A549 (cell line): ENCODE data around the gene GNA12. TPM values are rescaled to one million over a fixed set of nuclear protein-coding genes. Genes with fewer than 3 reads are reported as not detected.
A peak's percentile ranks its signal among the peaks of the same experiment; 100 is the strongest.

Source experiments
- ATAC-seq, 2 experiments: fragments of 200-7000 bp in 1 of 2; fragments of >200 bp in 1 of 2; cut with Nextera tagmentation in 1 of 2; cut with Tn5 transposase in 1 of 2; 3 replicates each; pipeline versions ENCODE4 v1.8.0 to v1.9.1; 2018 to 2020; ENCODE audit warnings: mild to moderate bottlenecking in 1 of 2, moderate library complexity in 1 of 2
- CTCF ChIA-PET: fragments of 300-600 bp; sonication (Branson Sonifier 250); formaldehyde crosslinking; extraction: SDS; loops from one replicate; lab custom pipeline; 2021; ENCODE audit warnings: antibody characterized with exemption, inconsistent platforms; lab: Yijun Ruan, JAX
- POLR2A ChIA-PET: fragments of 350-600 bp; formaldehyde crosslinking; extraction: SDS; loops from one replicate; lab custom pipeline; 2021; ENCODE audit warnings: antibody characterized with exemption, inconsistent platforms; lab: Yijun Ruan, JAX
- DNase-seq, 2 experiments: peaks; one replicate each; pipeline versions ENCODE4 v3.0.0 to v3.0.0-alpha.2; 2011 to 2016; ENCODE audit warnings: low read depth in 1 of 2, low spot score in 1 of 2
- FAIRE-seq: peaks from 2 replicates; lab custom pipeline; 2011; peaks lifted over from hg19 to GRCh38; lab: Jason Lieb, UNC
- H3K27ac ChIP-seq, 2 experiments: fragments of >200 bp; sonication (Bioruptor Twin); formaldehyde crosslinking; 3 replicates each; pipeline ENCODE4 v1.5.1; 2016 to 2017
- H3K4me1 ChIP-seq: fragments of >200 bp; sonication (Bioruptor Twin); formaldehyde crosslinking; 3 replicates; pipeline ENCODE4 v1.6.1; 2016
- H3K4me2 ChIP-seq: fragments of >200 bp; sonication (Bioruptor Twin); formaldehyde crosslinking; 3 replicates; pipeline ENCODE4 v1.6.1; 2016
- H3K4me3 ChIP-seq: fragments of >200 bp; sonication (Bioruptor Twin); formaldehyde crosslinking; 3 replicates; pipeline ENCODE4 v1.5.1; 2016
- H3K9me3 ChIP-seq: fragments of >200 bp; sonication (Bioruptor Twin); formaldehyde crosslinking; 3 replicates; pipeline ENCODE4 v1.6.1; 2016
- CBX2 ChIP-seq: fragments of 200-600 bp; sonication (generic); IDR thresholded peaks from 2 replicates; pipeline ENCODE4 v1.6.1; 2016; ENCODE audit warnings: low read depth, mild to moderate bottlenecking, borderline replicate concordance
- CBX8 ChIP-seq: fragments of 200-600 bp; sonication (generic); IDR thresholded peaks from 2 replicates; pipeline ENCODE4 v1.6.1; 2016
- CHD4 ChIP-seq: fragments of 200-600 bp; sonication (generic); IDR thresholded peaks from 2 replicates; pipeline ENCODE4 v1.6.1; 2016; ENCODE audit warnings: antibody characterized with exemption, mild to moderate bottlenecking, borderline replicate concordance
- EHMT2 ChIP-seq: fragments of 200-600 bp; sonication (generic); IDR thresholded peaks from 2 replicates; pipeline ENCODE4 v1.6.1; 2016; ENCODE audit warnings: antibody characterized with exemption, low read depth, mild to moderate bottlenecking, moderate library complexity
- EP300 ChIP-seq, 2 experiments: fragments of >200 bp; sonication (Bioruptor Twin); formaldehyde crosslinking; IDR thresholded peaks; 2 replicates in 1 of 2; 3 replicates in 1 of 2; pipeline ENCODE4 v1.6.1; 2016 to 2017
- ESRRA ChIP-seq: fragments of 150-350 bp; IDR thresholded peaks from 2 replicates; pipeline ENCODE4 v1.6.1; 2014; ENCODE audit warnings: mild to moderate bottlenecking, low read length, borderline replicate concordance
- GATA3 ChIP-seq: IDR thresholded peaks from 2 replicates; pipeline ENCODE4 v1.6.1; 2012; ENCODE audit warnings: borderline replicate concordance
- HDAC2 ChIP-seq: fragments of 200-600 bp; sonication (generic); IDR thresholded peaks from 2 replicates; pipeline ENCODE4 v1.6.1; 2016
- HOXA7 ChIP-seq: fragments of 250-450 bp; sonication (Bioruptor Pico); IDR thresholded peaks from 2 replicates; pipeline ENCODE4 v1.5.0; 2020; ENCODE audit warnings: mild to moderate bottlenecking, moderate library complexity
- JUNB ChIP-seq: fragments of >200 bp; sonication (Bioruptor Twin); formaldehyde crosslinking; IDR thresholded peaks from 2 replicates; pipeline ENCODE4 v1.6.1; 2016
- KDM5A ChIP-seq: fragments of 200-600 bp; sonication (generic); IDR thresholded peaks from 2 replicates; pipeline ENCODE4 v1.6.1; 2016; ENCODE audit warnings: antibody characterized with exemption, mild to moderate bottlenecking
- MAFK ChIP-seq: fragments of 450-650 bp; IDR thresholded peaks from 2 replicates; pipeline ENCODE4 v1.6.1; 2014; ENCODE audit not compliant: partially characterized antibody
- MAZ ChIP-seq: fragments of 150-350 bp; IDR thresholded peaks from 2 replicates; pipeline ENCODE4 v1.6.1; 2014; ENCODE audit warnings: antibody characterized with exemption, low read depth, low read length, borderline replicate concordance
- MYC ChIP-seq: IDR thresholded peaks from 2 replicates; pipeline ENCODE4 v1.6.1; 2012; ENCODE audit warnings: mild to moderate bottlenecking, inconsistent platforms, low read length, improper control_type of control experiment, borderline replicate concordance
- NFE2L2 ChIP-seq: fragments of 150-350 bp; conservative IDR thresholded peaks from 2 replicates; pipeline ENCODE4 v1.6.1; 2014; ENCODE audit warnings: low read length
- NR3C1 ChIP-seq: fragments of >200 bp; sonication (Bioruptor Twin); formaldehyde crosslinking; IDR thresholded peaks from 3 replicates; pipeline ENCODE4 v1.6.1; 2017
- POLR2AphosphoS2 ChIP-seq: conservative IDR thresholded peaks from 2 replicates; pipeline ENCODE4 v1.6.1; 2012; ENCODE audit warnings: low read length, improper control_type of control experiment, inconsistent platforms
- RAD21 ChIP-seq, 2 experiments: fragments of >200 bp in 1 of 2; sonication (Bioruptor Twin) in 1 of 2; formaldehyde crosslinking in 1 of 2; IDR thresholded peaks in 1 of 2; conservative IDR thresholded peaks in 1 of 2; 2 replicates in 1 of 2; 3 replicates in 1 of 2; pipeline ENCODE4 v1.6.1; 2012 to 2018; ENCODE audit warnings: inconsistent platforms in 1 of 2
- RCOR1 ChIP-seq: fragments of 150-350 bp; IDR thresholded peaks from 2 replicates; pipeline ENCODE4 v1.6.1; 2014; ENCODE audit warnings: antibody characterized with exemption, low read length, low read depth
- RFX5 ChIP-seq: fragments of 450-650 bp; IDR thresholded peaks from 2 replicates; pipeline ENCODE4 v1.7.1; 2014; ENCODE audit warnings: antibody characterized with exemption, mild to moderate bottlenecking, moderate library complexity
- RNF2 ChIP-seq: fragments of 200-600 bp; sonication (generic); IDR thresholded peaks from 2 replicates; pipeline ENCODE4 v1.6.1; 2016; ENCODE audit warnings: low read depth, mild to moderate bottlenecking, antibody characterized with exemption, moderate library complexity, borderline replicate concordance
- SMC3 ChIP-seq: fragments of >200 bp; sonication (Bioruptor Twin); formaldehyde crosslinking; IDR thresholded peaks from 3 replicates; pipeline ENCODE4 v1.6.1; 2018; ENCODE audit warnings: inconsistent platforms
- ZC3H11A ChIP-seq: fragments of 450-650 bp; IDR thresholded peaks from 2 replicates; pipeline ENCODE4 v1.6.1; 2014; ENCODE audit warnings: antibody characterized with exemption, mild to moderate bottlenecking
- ZSCAN20 ChIP-seq: fragments of 250-450 bp; sonication (Bioruptor Pico); IDR thresholded peaks from 2 replicates; pipeline ENCODE4 v1.8.0; 2022; ENCODE audit warnings: mild to moderate bottlenecking, moderate library complexity
- WGBS: methylation state at CpG from one replicate; pipeline ENCODE4 v1.1.6; 2017; ENCODE audit errors: missing lambda C conversion rate; 5-methylcytosine and 5-hydroxymethylcytosine counted together
- polyA plus RNA-seq, 4 experiments: library from polyadenylated mRNA; depleted of rRNA in 3 of 4; stranded (reverse); fragments of >200 nt; fragmentation: RNase III in 1 of 4; extraction: RNeasy Plus Mini Kit Qiagen cat#74134 plus additional on column Dnase treatment in 1 of 4; gene quantifications; 2 replicates in 3 of 4; 3 replicates in 1 of 4; pipeline ENCODE4 v1.2.3, GENCODE V29; 2011 to 2017
- TF ChIP-seq, protein P1 (sequence below): fragments of 150-350 bp; IDR thresholded peaks from 2 replicates; pipeline ENCODE4 v1.6.1; 2014; ENCODE audit warnings: low read depth, mild to moderate bottlenecking, low read length
- TF ChIP-seq, protein P2 (sequence below): fragments of 450-650 bp; IDR thresholded peaks from 2 replicates; pipeline ENCODE4 v1.6.1; 2014; ENCODE audit warnings: antibody characterized with exemption
- TF ChIP-seq, protein P3 (sequence below): fragments of >200 bp; sonication (Bioruptor Twin); formaldehyde crosslinking; IDR thresholded peaks from 3 replicates; pipeline ENCODE4 v1.5.1; 2016
- TF ChIP-seq, protein P4 (sequence below): IDR thresholded peaks from 2 replicates; pipeline ENCODE4 v1.6.1; 2012
- TF ChIP-seq, protein P5 (sequence below): fragments of 200-600 bp; sonication (generic); IDR thresholded peaks from 2 replicates; pipeline ENCODE4 v1.6.1; 2016; ENCODE audit warnings: antibody characterized with exemption, mild to moderate bottlenecking, moderate library complexity
- TF ChIP-seq, protein P6 (sequence below): fragments of >200 bp; sonication (Bioruptor Twin); formaldehyde crosslinking; IDR thresholded peaks from 3 replicates; pipeline ENCODE4 v1.6.1; 2016

Gene GNA12
- polyA plus RNA-seq, 2 of the 4 experiments (the other 2 are of a cell fraction) = 33.0 to 43.7 TPM

DNA sequence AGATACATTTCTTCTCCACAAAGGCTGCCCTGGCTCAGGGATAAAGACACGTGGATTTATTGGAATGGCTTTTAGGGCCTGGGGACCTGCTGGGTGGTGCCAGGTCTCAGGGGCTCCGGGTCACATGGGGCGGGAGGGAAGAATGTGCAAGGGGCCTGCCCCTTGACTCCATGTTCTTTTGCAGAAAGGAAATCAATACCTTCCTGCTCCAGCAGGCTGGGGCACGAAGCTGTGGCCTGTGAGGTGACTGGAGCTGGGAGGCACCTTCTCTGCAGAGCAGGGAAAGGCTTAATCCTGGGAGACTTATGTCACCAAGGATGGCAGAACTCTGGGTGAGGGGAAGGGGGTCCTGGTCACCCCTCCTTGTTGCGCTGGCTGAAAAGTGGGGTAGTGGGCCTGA lies 42.3 kb upstream of the GNA12 start:
- DNase-seq (no peak), FAIRE-seq (no peak)

DNA sequence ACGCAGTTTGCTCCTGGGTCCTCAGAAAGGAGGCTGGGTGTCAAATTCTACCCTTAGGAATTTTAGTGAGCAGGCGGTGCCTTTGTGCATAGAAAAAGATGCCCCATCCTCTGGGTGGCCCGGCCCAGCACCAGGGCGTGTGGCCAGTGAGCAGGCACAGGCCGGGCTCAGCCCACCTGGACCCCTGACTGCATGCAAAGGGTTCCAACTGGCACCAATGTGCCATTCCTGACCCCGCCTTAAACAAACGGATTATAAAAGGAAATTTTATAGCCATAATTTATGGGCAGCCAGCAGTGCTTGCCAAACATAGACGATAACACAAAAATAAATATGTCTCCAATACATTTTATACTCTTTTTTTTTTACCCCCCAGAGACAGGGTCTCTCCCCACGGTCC lies 40.1 kb upstream of the GNA12 start:
- DNase-seq = no peak
- ChIA-PET POLR2A (interaction anchor here (0.6 kb wide), 1 partner anchor 555 kb away, joined by 3 read pairs; no protein-coding TSS in a partner anchor), CTCF (interaction anchor here (0.7 to 1.2 kb wide), 3 partner anchors 9 to 270 kb away, joined by 3 to 5 read pairs (median 3); no protein-coding TSS in a partner anchor)
- no peak for TF ChIP-seq CHD4
- TF ChIP-seq, protein P1, sequence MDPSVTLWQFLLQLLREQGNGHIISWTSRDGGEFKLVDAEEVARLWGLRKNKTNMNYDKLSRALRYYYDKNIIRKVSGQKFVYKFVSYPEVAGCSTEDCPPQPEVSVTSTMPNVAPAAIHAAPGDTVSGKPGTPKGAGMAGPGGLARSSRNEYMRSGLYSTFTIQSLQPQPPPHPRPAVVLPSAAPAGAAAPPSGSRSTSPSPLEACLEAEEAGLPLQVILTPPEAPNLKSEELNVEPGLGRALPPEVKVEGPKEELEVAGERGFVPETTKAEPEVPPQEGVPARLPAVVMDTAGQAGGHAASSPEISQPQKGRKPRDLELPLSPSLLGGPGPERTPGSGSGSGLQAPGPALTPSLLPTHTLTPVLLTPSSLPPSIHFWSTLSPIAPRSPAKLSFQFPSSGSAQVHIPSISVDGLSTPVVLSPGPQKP = no peak
- TF ChIP-seq MAFK = no peak
- TF ChIP-seq, protein P2, sequence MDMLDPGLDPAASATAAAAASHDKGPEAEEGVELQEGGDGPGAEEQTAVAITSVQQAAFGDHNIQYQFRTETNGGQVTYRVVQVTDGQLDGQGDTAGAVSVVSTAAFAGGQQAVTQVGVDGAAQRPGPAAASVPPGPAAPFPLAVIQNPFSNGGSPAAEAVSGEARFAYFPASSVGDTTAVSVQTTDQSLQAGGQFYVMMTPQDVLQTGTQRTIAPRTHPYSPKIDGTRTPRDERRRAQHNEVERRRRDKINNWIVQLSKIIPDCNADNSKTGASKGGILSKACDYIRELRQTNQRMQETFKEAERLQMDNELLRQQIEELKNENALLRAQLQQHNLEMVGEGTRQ = no peak
- TF ChIP-seq EHMT2 = no peak
- no peak for TF ChIP-seq GATA3
- no peak for TF ChIP-seq KDM5A
- no peak for TF ChIP-seq MYC
- TF ChIP-seq ZSCAN20 (CRISPR knock-in tag) = no peak
- no peak for TF ChIP-seq RCOR1
- TF ChIP-seq POLR2AphosphoS2 = no peak
- TF ChIP-seq, protein P3, sequence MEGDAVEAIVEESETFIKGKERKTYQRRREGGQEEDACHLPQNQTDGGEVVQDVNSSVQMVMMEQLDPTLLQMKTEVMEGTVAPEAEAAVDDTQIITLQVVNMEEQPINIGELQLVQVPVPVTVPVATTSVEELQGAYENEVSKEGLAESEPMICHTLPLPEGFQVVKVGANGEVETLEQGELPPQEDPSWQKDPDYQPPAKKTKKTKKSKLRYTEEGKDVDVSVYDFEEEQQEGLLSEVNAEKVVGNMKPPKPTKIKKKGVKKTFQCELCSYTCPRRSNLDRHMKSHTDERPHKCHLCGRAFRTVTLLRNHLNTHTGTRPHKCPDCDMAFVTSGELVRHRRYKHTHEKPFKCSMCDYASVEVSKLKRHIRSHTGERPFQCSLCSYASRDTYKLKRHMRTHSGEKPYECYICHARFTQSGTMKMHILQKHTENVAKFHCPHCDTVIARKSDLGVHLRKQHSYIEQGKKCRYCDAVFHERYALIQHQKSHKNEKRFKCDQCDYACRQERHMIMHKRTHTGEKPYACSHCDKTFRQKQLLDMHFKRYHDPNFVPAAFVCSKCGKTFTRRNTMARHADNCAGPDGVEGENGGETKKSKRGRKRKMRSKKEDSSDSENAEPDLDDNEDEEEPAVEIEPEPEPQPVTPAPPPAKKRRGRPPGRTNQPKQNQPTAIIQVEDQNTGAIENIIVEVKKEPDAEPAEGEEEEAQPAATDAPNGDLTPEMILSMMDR = no peak
- no peak for TF ChIP-seq SMC3
- TF ChIP-seq, protein P4, sequence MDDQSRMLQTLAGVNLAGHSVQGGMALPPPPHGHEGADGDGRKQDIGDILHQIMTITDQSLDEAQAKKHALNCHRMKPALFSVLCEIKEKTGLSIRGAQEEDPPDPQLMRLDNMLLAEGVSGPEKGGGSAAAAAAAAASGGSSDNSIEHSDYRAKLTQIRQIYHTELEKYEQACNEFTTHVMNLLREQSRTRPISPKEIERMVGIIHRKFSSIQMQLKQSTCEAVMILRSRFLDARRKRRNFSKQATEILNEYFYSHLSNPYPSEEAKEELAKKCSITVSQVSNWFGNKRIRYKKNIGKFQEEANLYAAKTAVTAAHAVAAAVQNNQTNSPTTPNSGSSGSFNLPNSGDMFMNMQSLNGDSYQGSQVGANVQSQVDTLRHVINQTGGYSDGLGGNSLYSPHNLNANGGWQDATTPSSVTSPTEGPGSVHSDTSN = no peak
- no peak for TF ChIP-seq NFE2L2
- TF ChIP-seq, protein P5, sequence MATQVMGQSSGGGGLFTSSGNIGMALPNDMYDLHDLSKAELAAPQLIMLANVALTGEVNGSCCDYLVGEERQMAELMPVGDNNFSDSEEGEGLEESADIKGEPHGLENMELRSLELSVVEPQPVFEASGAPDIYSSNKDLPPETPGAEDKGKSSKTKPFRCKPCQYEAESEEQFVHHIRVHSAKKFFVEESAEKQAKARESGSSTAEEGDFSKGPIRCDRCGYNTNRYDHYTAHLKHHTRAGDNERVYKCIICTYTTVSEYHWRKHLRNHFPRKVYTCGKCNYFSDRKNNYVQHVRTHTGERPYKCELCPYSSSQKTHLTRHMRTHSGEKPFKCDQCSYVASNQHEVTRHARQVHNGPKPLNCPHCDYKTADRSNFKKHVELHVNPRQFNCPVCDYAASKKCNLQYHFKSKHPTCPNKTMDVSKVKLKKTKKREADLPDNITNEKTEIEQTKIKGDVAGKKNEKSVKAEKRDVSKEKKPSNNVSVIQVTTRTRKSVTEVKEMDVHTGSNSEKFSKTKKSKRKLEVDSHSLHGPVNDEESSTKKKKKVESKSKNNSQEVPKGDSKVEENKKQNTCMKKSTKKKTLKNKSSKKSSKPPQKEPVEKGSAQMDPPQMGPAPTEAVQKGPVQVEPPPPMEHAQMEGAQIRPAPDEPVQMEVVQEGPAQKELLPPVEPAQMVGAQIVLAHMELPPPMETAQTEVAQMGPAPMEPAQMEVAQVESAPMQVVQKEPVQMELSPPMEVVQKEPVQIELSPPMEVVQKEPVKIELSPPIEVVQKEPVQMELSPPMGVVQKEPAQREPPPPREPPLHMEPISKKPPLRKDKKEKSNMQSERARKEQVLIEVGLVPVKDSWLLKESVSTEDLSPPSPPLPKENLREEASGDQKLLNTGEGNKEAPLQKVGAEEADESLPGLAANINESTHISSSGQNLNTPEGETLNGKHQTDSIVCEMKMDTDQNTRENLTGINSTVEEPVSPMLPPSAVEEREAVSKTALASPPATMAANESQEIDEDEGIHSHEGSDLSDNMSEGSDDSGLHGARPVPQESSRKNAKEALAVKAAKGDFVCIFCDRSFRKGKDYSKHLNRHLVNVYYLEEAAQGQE = no peak
- no peak for TF ChIP-seq EP300 (IDR thresholded peaks at IDR 0.05)
- no peak for TF ChIP-seq RNF2
- no peak for FAIRE-seq
- Histone ChIP-seq H3K27ac (no peak overlapping the region), H3K9me3 (no peaks in the 10 kb centered on the region), H3K4me1 (no peaks in the 10 kb centered on the region), H3K4me3 (no peak overlapping the region), H3K4me2 (no peak overlapping the region)
- ATAC-seq = no peak
- 42% methylated on average over 7 of the region's 9 CpGs for WGBS

More for the DNA sequence above, 42.3 kb upstream of the GNA12 start:
- peak in 1 of 2 experiments; percentile 32; a peak in 3 of 6 replicates for ATAC-seq
- H3K4me2 ChIP-seq = no peak overlapping the region
- no peaks in the 10 kb centered on the region for H3K4me1 ChIP-seq
- TF ChIP-seq CBX2 = no peak
- no peak for TF ChIP-seq HDAC2
- TF ChIP-seq EP300 (IDR thresholded peaks at IDR 0.05) = no peak
- no peak for TF ChIP-seq NR3C1
- TF ChIP-seq, protein P2 = no peak
- no peak for TF ChIP-seq ESRRA
- TF ChIP-seq HOXA7 (CRISPR knock-in tag) = no peak
- TF ChIP-seq JUNB = no peak
- no peak for TF ChIP-seq RFX5
- no peak for TF ChIP-seq RAD21 (conservative IDR thresholded peaks at IDR 0.05 in 1 of 2, IDR thresholded peaks at IDR 0.05 in 1 of 2)
- TF ChIP-seq, protein P6, sequence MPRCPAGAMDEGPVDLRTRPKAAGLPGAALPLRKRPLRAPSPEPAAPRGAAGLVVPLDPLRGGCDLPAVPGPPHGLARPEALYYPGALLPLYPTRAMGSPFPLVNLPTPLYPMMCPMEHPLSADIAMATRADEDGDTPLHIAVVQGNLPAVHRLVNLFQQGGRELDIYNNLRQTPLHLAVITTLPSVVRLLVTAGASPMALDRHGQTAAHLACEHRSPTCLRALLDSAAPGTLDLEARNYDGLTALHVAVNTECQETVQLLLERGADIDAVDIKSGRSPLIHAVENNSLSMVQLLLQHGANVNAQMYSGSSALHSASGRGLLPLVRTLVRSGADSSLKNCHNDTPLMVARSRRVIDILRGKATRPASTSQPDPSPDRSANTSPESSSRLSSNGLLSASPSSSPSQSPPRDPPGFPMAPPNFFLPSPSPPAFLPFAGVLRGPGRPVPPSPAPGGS = no peak
- TF ChIP-seq ZC3H11A = no peak
- TF ChIP-seq CBX8 = no peak
- no peak for TF ChIP-seq MAZ
- WGBS = 30% methylated on average over 4 of the region's 5 CpGs
- no peak overlapping the region for H3K4me3 ChIP-seq
- POLR2A ChIA-PET = no interaction called here
- H3K27ac ChIP-seq = 0 out of 6 replicates have a peak overlapping the region, but pooled peaks of 1 of the 2 experiments have one; percentile 8
- H3K9me3 ChIP-seq = no peaks in the 10 kb centered on the region
- CTCF ChIA-PET = interaction anchor here (0.6 to 3.1 kb wide), 36 partner anchors 9 to 883 kb away, joined by 3 to 32 read pairs (median 4); partner anchors contain the start of gene SDK1
